ENCODE measurements around the gene LIPC. TPM values are rescaled to one million over a fixed set of nuclear protein-coding genes. Genes with fewer than 3 reads are reported as not detected.

LIPC gene
- total RNA-seq, 1 donor from 2014 or later: 0.64 TPM

DNA sequence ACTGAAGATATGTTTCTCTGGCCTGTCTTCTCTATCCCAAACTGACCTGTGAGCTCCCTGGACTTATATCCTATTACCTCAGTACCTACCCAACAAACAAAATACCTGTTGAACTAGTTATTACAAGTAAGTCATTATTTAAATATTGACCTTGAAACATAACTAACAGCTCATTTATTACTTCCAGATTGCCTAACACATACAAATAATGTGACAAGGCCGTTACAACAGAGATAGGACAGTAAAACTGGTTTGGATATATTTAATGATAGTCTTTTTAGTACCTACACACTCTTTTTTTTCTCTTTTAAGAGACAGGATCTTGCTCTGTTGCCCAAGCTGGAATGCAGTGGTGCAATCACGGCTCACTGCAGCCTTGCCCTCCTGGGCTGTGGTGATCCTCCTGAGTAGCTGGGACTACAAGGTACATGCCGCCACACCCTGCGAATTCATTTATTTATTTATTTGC lies 172.7 kb downstream of the LIPC start:
- Histone ChIP-seq H3K4me1 (no peaks in the 10 kb centered on the region), H3K9me3 (no peaks in the 10 kb centered on the region), H3K4me3 (no peak overlapping the region), H3K36me3 (peaks cover 5% of the 10 kb centered on the region), H3K27ac (no peak overlapping the region), H3K27me3 (no peaks in the 10 kb centered on the region)
- DNase-seq: no peak
- intact Hi-C loops (cut with DNase I): no loop called here
- no peak for TF ChIP-seq CTCF (IDR thresholded peaks at IDR 0.05)
- peak; percentile 35 for ATAC-seq

- intact Hi-C loops (cut with DNase I): no loop called here
- Histone ChIP-seq H3K27ac (no peak overlapping the region), H3K4me1 (no peaks in the 10 kb centered on the region), H3K4me3 (no peak overlapping the region), H3K27me3 (no peaks in the 10 kb centered on the region), H3K36me3 (peaks cover 19% of the 10 kb centered on the region), H3K9me3 (no peaks in the 10 kb centered on the region)
- ATAC-seq (peak; percentile 49), DNase-seq (no peak)
- TF ChIP-seq CTCF (IDR thresholded peaks at IDR 0.05): no peak
These were observed 174.2 kb downstream of the LIPC start for GRCh38 chr15:58605931-58606530.

- peaks cover 19% of the 10 kb centered on the region for H3K36me3 ChIP-seq
- ATAC-seq (no peak), DNase-seq (no peak)
- no peaks in the 10 kb centered on the region for H3K4me1 ChIP-seq
- H3K4me3 ChIP-seq: no peak overlapping the region
- H3K27ac ChIP-seq: no peak overlapping the region
- intact Hi-C loops (cut with DNase I): no loop called here
- no peak for TF ChIP-seq CTCF (IDR thresholded peaks at IDR 0.05)
- no peaks in the 10 kb centered on the region for H3K27me3 ChIP-seq
- no peaks in the 10 kb centered on the region for H3K9me3 ChIP-seq
These were observed 174.8 kb downstream of the LIPC start for GRCh38 chr15:58606577-58607080.

DNA sequence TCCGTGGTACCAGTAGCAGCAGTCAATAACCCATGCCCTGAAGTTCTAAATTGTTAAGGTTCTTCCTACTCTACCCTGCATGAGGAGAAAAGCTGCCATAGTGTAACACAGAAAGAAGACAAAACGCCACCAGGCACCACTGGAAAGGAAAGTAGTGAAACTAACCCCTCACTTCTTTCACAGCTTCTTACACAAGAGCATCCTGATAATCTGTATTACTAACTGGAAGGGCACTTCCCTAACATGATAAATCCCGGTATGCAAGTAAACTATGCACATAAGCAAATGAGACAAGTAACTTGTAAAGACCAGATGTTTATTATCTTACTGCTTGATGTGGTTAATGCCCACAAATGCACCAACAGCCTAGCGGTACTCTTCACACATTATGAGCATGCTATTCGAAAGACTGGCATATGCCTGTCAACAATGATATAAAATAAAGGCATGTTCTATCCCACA lies 176.4 kb downstream of the LIPC start:
- Histone ChIP-seq H3K4me1 (no peaks in the 10 kb centered on the region), H3K9me3 (no peaks in the 10 kb centered on the region), H3K4me3 (no peak overlapping the region), H3K27me3 (no peaks in the 10 kb centered on the region), H3K27ac (no peak overlapping the region), H3K36me3 (peaks cover 19% of the 10 kb centered on the region)
- ATAC-seq (no peak), DNase-seq (no peak)
- TF ChIP-seq CTCF (IDR thresholded peaks at IDR 0.05): no peak
- intact Hi-C loops (cut with DNase I): no loop called here

DNA sequence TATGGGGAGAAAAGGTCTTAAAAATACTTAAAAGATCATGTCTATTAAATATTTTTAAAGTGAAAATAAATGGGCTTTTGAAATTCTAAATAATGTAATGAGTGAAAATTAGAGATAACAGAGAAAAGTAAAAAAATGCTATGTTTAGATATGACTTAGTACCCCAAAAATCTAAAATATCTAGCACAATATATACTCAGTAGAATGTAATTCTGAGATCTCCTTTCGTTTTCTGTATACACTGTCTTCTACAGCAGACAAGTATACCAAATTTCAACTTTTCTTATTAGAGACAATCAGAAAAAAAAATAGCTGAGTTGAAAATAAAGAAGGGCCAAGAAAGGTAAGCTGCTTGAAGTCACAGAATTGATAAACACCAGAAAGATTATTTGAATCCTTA lies 176.9 kb downstream of the LIPC start:
- TF ChIP-seq CTCF (IDR thresholded peaks at IDR 0.05): no peak
- intact Hi-C loops (cut with DNase I): no loop called here
- no peak for DNase-seq
- Histone ChIP-seq H3K9me3 (no peaks in the 10 kb centered on the region), H3K27me3 (no peaks in the 10 kb centered on the region), H3K36me3 (peaks cover 19% of the 10 kb centered on the region), H3K4me3 (no peak overlapping the region), H3K4me1 (no peaks in the 10 kb centered on the region), H3K27ac (no peak overlapping the region)
- no peak for ATAC-seq

Measured in upper lobe of right lung (tissue), 1 donor.